GM23338 (cell line): Measurements from ENCODE around the gene RNF220. TPM values are rescaled to one million over a fixed set of nuclear protein-coding genes. Genes with fewer than 3 reads are reported as not detected.

Experiments used
- ATAC-seq: fragments of 200-7000 bp; cut with Tn5 transposase; 3 replicates; pipeline ENCODE4 v1.9.1; 2020
- DNase-seq: peaks from one replicate; pipeline ENCODE4 v3.0.0-alpha.2; 2015; ENCODE audit warnings: low spot score
- H2AFZ ChIP-seq: fragments of 200-600 bp; sonication (generic); 2 replicates; pipeline ENCODE4 v1.8.0; 2016; ENCODE audit warnings: antibody characterized with exemption, mild to moderate bottlenecking, moderate library complexity
- H3F3A ChIP-seq: fragments of 200-600 bp; sonication (generic); replicated peaks from 2 replicates; pipeline ENCODE4 v1.8.0; 2017; ENCODE audit warnings: antibody characterized with exemption, mixed run types, low read depth
- H3K27ac ChIP-seq: fragments of 200-600 bp; sonication (generic); 2 replicates; pipeline ENCODE4 v1.6.1; 2016; ENCODE audit warnings: low read depth
- H3K27me3 ChIP-seq: fragments of 200-600 bp; sonication (generic); 2 replicates; pipeline ENCODE4 v1.8.0; 2016; ENCODE audit warnings: mild to moderate bottlenecking, mixed run types, moderate library complexity; ENCODE audit not compliant: insufficient read depth
- H3K36me3 ChIP-seq: fragments of 200-600 bp; sonication (generic); 2 replicates; pipeline ENCODE4 v1.8.0; 2016; ENCODE audit warnings: mild to moderate bottlenecking; ENCODE audit not compliant: insufficient read depth
- H3K4me1 ChIP-seq: fragments of 200-600 bp; sonication (generic); 2 replicates; pipeline ENCODE4 v1.8.0; 2016; ENCODE audit warnings: mild to moderate bottlenecking, moderate library complexity; ENCODE audit not compliant: insufficient read depth
- H3K4me2 ChIP-seq: fragments of 200-600 bp; sonication (generic); 2 replicates; pipeline ENCODE4 v1.7.1; 2017; ENCODE audit warnings: mixed run types
- H3K4me3 ChIP-seq: fragments of 200-600 bp; sonication (generic); 2 replicates; pipeline ENCODE4 v1.6.1; 2016; ENCODE audit warnings: mixed run types
- H3K79me2 ChIP-seq: fragments of 200-600 bp; sonication (generic); replicated peaks from 2 replicates; pipeline ENCODE4 v1.8.0; 2017; ENCODE audit warnings: mild to moderate bottlenecking; ENCODE audit not compliant: insufficient read depth
- H3K9me2 ChIP-seq: fragments of 200-600 bp; sonication (generic); 2 replicates; pipeline ENCODE4 v1.8.0; 2017; ENCODE audit not compliant: insufficient read depth
- H4K20me1 ChIP-seq: fragments of 200-600 bp; sonication (generic); replicated peaks from 2 replicates; pipeline ENCODE4 v1.8.0; 2017; ENCODE audit warnings: mild to moderate bottlenecking; ENCODE audit not compliant: insufficient read depth
- H3K27ac Mint-ChIP-seq: 2 replicates; pipeline ENCODE4 v1.8.0; 2020; ENCODE audit warnings: inconsistent platforms, mild to moderate bottlenecking, moderate library complexity, mixed read lengths
- H3K27me3 Mint-ChIP-seq: 3 replicates; pipeline ENCODE4 v1.8.0; 2022; ENCODE audit warnings: low read depth, mild to moderate bottlenecking, moderate library complexity, mixed read lengths, inconsistent platforms; ENCODE audit not compliant: insufficient read depth, poor library complexity
- H3K36me3 Mint-ChIP-seq: 3 replicates; pipeline ENCODE4 v1.8.0; 2021; ENCODE audit warnings: low read depth, mild to moderate bottlenecking, inconsistent platforms, moderate library complexity, mixed read lengths
- H3K4me1 Mint-ChIP-seq: 3 replicates; pipeline ENCODE4 v1.8.0; 2020; ENCODE audit warnings: mild to moderate bottlenecking, inconsistent platforms, mixed read lengths
- H3K4me3 Mint-ChIP-seq: 3 replicates; pipeline ENCODE4 v1.8.0; 2021; ENCODE audit warnings: moderate library complexity, mild to moderate bottlenecking, inconsistent platforms, mixed read lengths
- H3K9me3 Mint-ChIP-seq: 3 replicates; pipeline ENCODE4 v1.8.0; 2020; ENCODE audit warnings: moderate library complexity, mild to moderate bottlenecking, inconsistent platforms, mixed read lengths
- CREB1 ChIP-seq: fragments of 250-450 bp; sonication (Bioruptor Pico); IDR thresholded peaks from 2 replicates; pipeline ENCODE4 v1.5.0; 2020; ENCODE audit warnings: low read depth, mild to moderate bottlenecking, moderate library complexity
- CTCF ChIP-seq, 2 experiments: fragments of 200-600 bp in 1 of 2; sonication (generic) in 1 of 2; conservative IDR thresholded peaks; 2 replicates each; pipeline versions ENCODE4 v1.5.1 to v1.6.1; 2016 to 2017; ENCODE audit warnings: antibody characterized with exemption in 2 of 2, low read depth in 2 of 2, mild to moderate bottlenecking in 2 of 2, moderate library complexity in 1 of 2
- ETS1 ChIP-seq: IDR thresholded peaks from 2 replicates; pipeline ENCODE4 v1.6.1; 2016; ENCODE audit warnings: antibody characterized with exemption
- EZH2 ChIP-seq: fragments of 200-600 bp; sonication (generic); IDR thresholded peaks from one replicate; pipeline ENCODE4 v1.8.0; 2017; ENCODE audit warnings: antibody characterized with exemption, mild to moderate bottlenecking, low read depth; ENCODE audit not compliant: unreplicated experiment
- EZH2phosphoT487 ChIP-seq: fragments of 200-600 bp; sonication (generic); IDR thresholded peaks from one replicate; pipeline ENCODE4 v1.8.1; 2018; ENCODE audit warnings: antibody characterized with exemption; ENCODE audit not compliant: unreplicated experiment
- JUNB ChIP-seq: IDR thresholded peaks from one replicate; pipeline ENCODE4 v1.6.1; 2016; ENCODE audit warnings: antibody characterized with exemption; ENCODE audit not compliant: unreplicated experiment
- NANOG ChIP-seq: IDR thresholded peaks from 2 replicates; pipeline ENCODE4 v1.6.1; 2016; ENCODE audit warnings: antibody characterized with exemption, borderline replicate concordance
- POLR2AphosphoS5 ChIP-seq: IDR thresholded peaks from 2 replicates; pipeline ENCODE4 v1.6.1; 2016; ENCODE audit warnings: antibody characterized with exemption, low read depth
- REST ChIP-seq: IDR thresholded peaks from one replicate; pipeline ENCODE4 v1.6.1; 2018; ENCODE audit warnings: antibody characterized with exemption; ENCODE audit not compliant: unreplicated experiment
- STAT1 ChIP-seq: IDR thresholded peaks from one replicate; pipeline ENCODE4 v1.6.1; 2016; ENCODE audit warnings: antibody characterized with exemption; ENCODE audit not compliant: unreplicated experiment
- ZNF114 ChIP-seq: fragments of 250-450 bp; sonication (Bioruptor Pico); IDR thresholded peaks from 2 replicates; pipeline ENCODE4 v1.5.0; 2020; ENCODE audit warnings: mild to moderate bottlenecking, moderate library complexity
- ZNF331 ChIP-seq: fragments of 250-450 bp; sonication (Bioruptor Pico); IDR thresholded peaks from 2 replicates; pipeline ENCODE4 v1.5.0; 2020; ENCODE audit warnings: low read depth, mild to moderate bottlenecking, moderate library complexity
- polyA plus RNA-seq: library from polyadenylated mRNA; unstranded; fragments of >200 nt; fragmentation: Nextera tagmentation; extraction: Ambion mirVana; gene quantifications from 2 replicates; pipeline ENCODE4 v1.2.1, GENCODE V29; 2016
- total RNA-seq: library from RNA; depleted of rRNA; stranded (reverse); fragments of >200 nt; shearing (Covaris generic); gene quantifications from 2 replicates; pipeline ENCODE4 v1.2.3, GENCODE V29; 2014

Gene RNF220
- total and polyA plus RNA-seq, 2 experiments from 2014 or later = 72.8 to 168 TPM

GRCh38 chr1:44537538-44537937 is 132.5 kb downstream of the RNF220 start:
- DNase-seq = peak; percentile 65
- no peaks in the 10 kb centered on the region for H3K27me3 ChIP-seq
- no peak overlapping the region for H2AFZ ChIP-seq
- Mint-ChIP-seq H3K36me3 (peaks cover 4% of the 10 kb centered on the region; the same call in 1 of the 3 replicates), H3K9me3 (no peaks in the 10 kb centered on the region), H3K27me3 (peaks cover 20% of the 10 kb centered on the region), H3K4me1 (peaks cover 70% of the 10 kb centered on the region), H3K4me3 (no peak overlapping the region), H3K27ac (no peak overlapping the region; the same call in 1 of the 2 replicates)
- H3K36me3 ChIP-seq = no peaks in the 10 kb centered on the region
- H3F3A ChIP-seq = peaks cover 23% of the 10 kb centered on the region; the same call in 1 of the 2 replicates
- H4K20me1 ChIP-seq = no peaks in the 10 kb centered on the region
- peaks cover 5% of the 10 kb centered on the region; the same call in 1 of the 2 replicates for H3K9me2 ChIP-seq
- peak overlapping the region; percentile 91; the same call in 1 of the 2 replicates for H3K27ac ChIP-seq
- H3K4me1 ChIP-seq = peaks cover 75% of the 10 kb centered on the region
- H3K4me2 ChIP-seq = peak overlapping the region; percentile 54
- peaks cover 50% of the 10 kb centered on the region for H3K79me2 ChIP-seq
- no peak for ATAC-seq
- no peak for TF ChIP-seq CTCF (conservative IDR thresholded peaks at IDR 0.05; ENCODE audit: low read depth in 2 of 2)
- TF ChIP-seq POLR2AphosphoS5 = no peak
- TF ChIP-seq ETS1 = no peak
- TF ChIP-seq NANOG = no peak
- no peak for TF ChIP-seq JUNB
- no peak for TF ChIP-seq ZNF331
- TF ChIP-seq ZNF114 (CRISPR knock-in tag) = no peak
- no peak for TF ChIP-seq EZH2phosphoT487
- TF ChIP-seq CREB1 = no peak
- TF ChIP-seq REST = no peak
- TF ChIP-seq STAT1 = no peak
- no peak for TF ChIP-seq EZH2
- H3K4me3 ChIP-seq = no peak overlapping the region; the same call in 1 of the 2 replicates
